ENCODE results near the gene RANBP3. TPM values are rescaled to one million over a fixed set of nuclear protein-coding genes. Genes with fewer than 3 reads are reported as not detected.

Gene RANBP3
- total RNA-seq, 1 donor from 2014 or later: 76.1 TPM

- no peaks in the 10 kb centered on the region for H3K36me3 ChIP-seq (ENCODE audit: control insufficient read depth, insufficient read depth, low read length)
- no peak overlapping the region for H3K4me3 ChIP-seq (ENCODE audit: low read depth, low read length)
- no peak for TF ChIP-seq CTCF (IDR thresholded peaks at IDR 0.05; ENCODE audit: insufficient read depth, low read length, poor library complexity, severe bottlenecking)
These were observed 15.3 kb upstream of the RANBP3 start for GRCh38 chr19:5993201-5993600.

GRCh38 chr19:5992756-5993155 is 14.8 kb upstream of the RANBP3 start:
- DNase-seq (ENCODE audit: low read depth): no peak
- no peak overlapping the region for H3K4me3 ChIP-seq (ENCODE audit: low read depth, low read length)
- H3K36me3 ChIP-seq (ENCODE audit: control insufficient read depth, insufficient read depth, low read length): no peaks in the 10 kb centered on the region

More at GRCh38 chr19:5993201-5993600, 15.3 kb upstream of the RANBP3 start:
- no peak for DNase-seq (ENCODE audit: low read depth)
- no peaks in the 10 kb centered on the region for H3K27me3 ChIP-seq (ENCODE audit: control insufficient read depth, insufficient read depth, low read length)

GRCh38 chr19:5991244-5991838 is 13.4 kb upstream of the RANBP3 start:
- Histone ChIP-seq H3K4me3 (ENCODE audit: low read depth, low read length) (no peak overlapping the region), H3K36me3 (ENCODE audit: control insufficient read depth, insufficient read depth, low read length) (no peaks in the 10 kb centered on the region), H3K27me3 (ENCODE audit: control insufficient read depth, insufficient read depth, low read length) (no peaks in the 10 kb centered on the region)
- TF ChIP-seq CTCF (IDR thresholded peaks at IDR 0.05; ENCODE audit: insufficient read depth, low read length, poor library complexity, severe bottlenecking): no peak
- DNase-seq (ENCODE audit: low read depth): no peak

More at GRCh38 chr19:5992756-5993155, 14.8 kb upstream of the RANBP3 start:
- H3K27me3 ChIP-seq (ENCODE audit: control insufficient read depth, insufficient read depth, low read length): no peaks in the 10 kb centered on the region
- TF ChIP-seq CTCF (IDR thresholded peaks at IDR 0.05; ENCODE audit: insufficient read depth, low read length, poor library complexity, severe bottlenecking): no peak

GRCh38 chr19:5990289-5990797 is 12.4 kb upstream of the RANBP3 start:
- Histone ChIP-seq H3K36me3 (ENCODE audit: control insufficient read depth, insufficient read depth, low read length) (no peaks in the 10 kb centered on the region), H3K27me3 (ENCODE audit: control insufficient read depth, insufficient read depth, low read length) (no peaks in the 10 kb centered on the region), H3K4me3 (ENCODE audit: low read depth, low read length) (no peak overlapping the region)
- TF ChIP-seq CTCF (IDR thresholded peaks at IDR 0.05; ENCODE audit: insufficient read depth, low read length, poor library complexity, severe bottlenecking): no peak
- DNase-seq (ENCODE audit: low read depth): no peak

GRCh38 chr19:5989388-5990074 is 11.6 kb upstream of the RANBP3 start:
- no peak for TF ChIP-seq CTCF (IDR thresholded peaks at IDR 0.05; ENCODE audit: insufficient read depth, low read length, poor library complexity, severe bottlenecking)
- H3K27me3 ChIP-seq (ENCODE audit: control insufficient read depth, insufficient read depth, low read length): no peaks in the 10 kb centered on the region
- no peaks in the 10 kb centered on the region for H3K36me3 ChIP-seq (ENCODE audit: control insufficient read depth, insufficient read depth, low read length)
- H3K4me3 ChIP-seq (ENCODE audit: low read depth, low read length): no peak overlapping the region
- no peak for DNase-seq (ENCODE audit: low read depth)
